ENCODE results near the gene PAGE4.

PAGE4 gene

GRCh38 chrX:49829016-49829415, at the start of gene PAGE4:
PAGE4 (plus strand) TSS chrX:49829303; CDS start chrX:49830429, 1,126 bp downstream.
- no peak for DNase-seq

- no peak for DNase-seq
Observed at GRCh38 chrX:49784747-49785280, 44.3 kb upstream of the PAGE4 start.

GRCh38 chrX:49792376-49792775, 36.7 kb upstream of the PAGE4 start:
- DNase-seq, result no peak

GRCh38 chrX:49793686-49794085, 35.4 kb upstream of the PAGE4 start:
- DNase-seq, result no peak

- DNase-seq, result no peak
Observed at GRCh38 chrX:49799828-49800227, 29.3 kb upstream of the PAGE4 start.

- no peak for DNase-seq
Observed at GRCh38 chrX:49809891-49810632, 19.0 kb upstream of the PAGE4 start.

- DNase-seq, result no peak
Observed at GRCh38 chrX:49812177-49812576, 16.9 kb upstream of the PAGE4 start.

GRCh38 chrX:49816435-49816834, 12.7 kb upstream of the PAGE4 start:
- DNase-seq, result no peak

GRCh38 chrX:49838374-49838773, 9.3 kb downstream of the PAGE4 start:
- peak in 9 of 51 donors; percentile 0 to 16 (median 1) for DNase-seq

GRCh38 chrX:49840679-49841078, 11.6 kb downstream of the PAGE4 start:
- DNase-seq, result peak in 39 of 51 donors; percentile 1 to 62 (median 29)

- no peak for DNase-seq
Observed at GRCh38 chrX:49842621-49843020, 13.5 kb downstream of the PAGE4 start.

GRCh38 chrX:49844611-49845010, 15.5 kb downstream of the PAGE4 start:
- peak in 36 of 51 donors; percentile 1 to 73 (median 24) for DNase-seq

- DNase-seq, result no peak
Observed at GRCh38 chrX:49845701-49846403, 16.7 kb downstream of the PAGE4 start.

GRCh38 chrX:49846522-49846921, 17.4 kb downstream of the PAGE4 start:
- DNase-seq, result no peak

GRCh38 chrX:49848275-49848674, 19.2 kb downstream of the PAGE4 start:
- no peak for DNase-seq

- no peak for DNase-seq
Observed at GRCh38 chrX:49850028-49850427, 20.9 kb downstream of the PAGE4 start.

GRCh38 chrX:49853661-49854060, 24.6 kb downstream of the PAGE4 start:
- no peak for DNase-seq

GRCh38 chrX:49856819-49857218, 27.7 kb downstream of the PAGE4 start:
- DNase-seq, result no peak

GRCh38 chrX:49858341-49858740, 29.2 kb downstream of the PAGE4 start:
- no peak for DNase-seq

- DNase-seq, result no peak
Observed at GRCh38 chrX:49859491-49859890, 30.4 kb downstream of the PAGE4 start.

- no peak for DNase-seq
Observed at GRCh38 chrX:49860867-49861535, 31.9 kb downstream of the PAGE4 start.

- no peak for DNase-seq
Observed at GRCh38 chrX:49862093-49862492, 33.0 kb downstream of the PAGE4 start.
